ENCODE measurements around the gene EAF1. TPM values are rescaled to one million over a fixed set of nuclear protein-coding genes. Genes with fewer than 3 reads are reported as not detected.

EAF1 gene
- total and polyA plus RNA-seq, 8 donors, result 17.4 to 23.0 (median 19.9) TPM

DNA sequence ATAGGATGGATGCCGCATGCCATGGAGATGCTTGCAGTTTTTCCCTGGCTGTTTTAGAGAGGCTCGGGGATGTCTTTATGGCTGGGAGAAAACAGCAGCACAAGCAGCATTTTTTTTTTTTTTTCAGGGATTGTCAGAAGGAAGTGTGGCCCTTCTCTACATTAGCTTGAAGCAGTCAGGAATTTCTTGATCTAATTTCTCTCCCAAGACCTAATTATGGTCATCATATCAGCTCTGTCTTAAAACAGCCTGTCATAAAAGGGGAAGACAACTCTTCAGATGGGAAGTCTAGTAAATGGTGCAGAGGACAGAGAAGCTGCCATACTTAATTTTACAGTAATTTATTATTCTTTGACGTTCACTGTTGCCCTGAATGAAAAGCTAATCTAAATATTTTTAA is 44.5 kb downstream of the EAF1 start:
- no peaks in the 10 kb centered on the region for H3K27me3 ChIP-seq
- no peak for TF ChIP-seq CTCF (IDR thresholded peaks at IDR 0.05)
- H3K4me1 ChIP-seq, result no peaks in the 10 kb centered on the region
- no peaks in the 10 kb centered on the region for H3K36me3 ChIP-seq
- H3K9me3 ChIP-seq, result no peaks in the 10 kb centered on the region
- DNase-seq, result no peak
- no peak overlapping the region for H3K4me3 ChIP-seq
- no peak overlapping the region for H3K27ac ChIP-seq
- no peak for ATAC-seq
- intact Hi-C loops (cut with DNase I), result no loop called here

DNA sequence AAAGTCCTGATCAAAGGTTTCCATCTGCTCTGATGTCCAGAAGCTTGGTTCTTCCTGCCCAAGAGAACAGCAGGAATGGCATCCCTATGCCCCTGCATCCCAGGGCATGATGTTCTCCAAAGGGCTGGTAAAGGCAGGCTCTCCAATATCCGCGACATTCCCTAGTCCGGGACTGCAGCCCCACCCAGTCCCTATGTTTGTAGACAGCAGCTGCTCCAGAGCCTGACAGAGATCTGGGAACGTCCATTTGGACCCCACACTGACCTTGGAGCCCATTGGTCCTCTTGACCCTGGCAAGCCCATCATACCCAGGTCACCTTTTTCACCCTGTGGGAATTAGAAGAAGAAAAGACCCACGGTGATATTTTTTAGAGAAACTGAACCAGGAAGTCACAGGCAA is 47.8 kb downstream of the EAF1 start:
- no peak for DNase-seq
- H3K36me3 ChIP-seq, result no peaks in the 10 kb centered on the region
- peaks cover 0 to 4% of the 10 kb centered on the region in 2 donors for H3K4me1 ChIP-seq
- no peak for TF ChIP-seq CTCF (IDR thresholded peaks at IDR 0.05)
- no peaks in the 10 kb centered on the region for H3K9me3 ChIP-seq
- no peak for ATAC-seq
- no peak overlapping the region for H3K4me3 ChIP-seq
- no peaks in the 10 kb centered on the region for H3K27me3 ChIP-seq
- intact Hi-C loops (cut with DNase I), result no loop called here
- no peak overlapping the region for H3K27ac ChIP-seq

DNA sequence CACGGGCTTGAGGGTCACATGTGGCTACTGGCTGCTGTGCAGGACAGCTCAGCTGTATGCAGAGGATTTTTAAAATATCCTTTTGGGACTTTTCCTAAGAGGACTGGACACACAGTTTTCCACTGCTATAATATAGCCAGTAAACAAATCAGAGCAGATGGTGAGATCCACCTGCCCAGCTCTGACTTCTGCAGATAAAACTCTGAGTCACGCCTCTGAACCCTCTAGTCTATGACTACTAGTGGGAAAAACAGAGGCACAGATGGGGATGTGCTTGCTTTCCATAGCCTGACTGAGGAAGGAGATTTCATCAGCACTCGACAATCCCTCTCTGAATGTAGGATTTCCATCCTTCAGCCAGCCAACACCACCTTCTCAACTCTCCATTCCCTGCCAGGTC is 49.0 kb downstream of the EAF1 start:
- Histone ChIP-seq H3K36me3 (no peaks in the 10 kb centered on the region), H3K4me1 (peaks cover 0 to 4% of the 10 kb centered on the region in 2 donors), H3K4me3 (no peak overlapping the region), H3K27me3 (no peaks in the 10 kb centered on the region), H3K27ac (no peak overlapping the region), H3K9me3 (peaks cover 0 to 2% of the 10 kb centered on the region in 2 donors)
- intact Hi-C loops (cut with DNase I), result no loop called here
- ATAC-seq, result no peak
- no peak for DNase-seq
- TF ChIP-seq CTCF (IDR thresholded peaks at IDR 0.05), result no peak

DNA sequence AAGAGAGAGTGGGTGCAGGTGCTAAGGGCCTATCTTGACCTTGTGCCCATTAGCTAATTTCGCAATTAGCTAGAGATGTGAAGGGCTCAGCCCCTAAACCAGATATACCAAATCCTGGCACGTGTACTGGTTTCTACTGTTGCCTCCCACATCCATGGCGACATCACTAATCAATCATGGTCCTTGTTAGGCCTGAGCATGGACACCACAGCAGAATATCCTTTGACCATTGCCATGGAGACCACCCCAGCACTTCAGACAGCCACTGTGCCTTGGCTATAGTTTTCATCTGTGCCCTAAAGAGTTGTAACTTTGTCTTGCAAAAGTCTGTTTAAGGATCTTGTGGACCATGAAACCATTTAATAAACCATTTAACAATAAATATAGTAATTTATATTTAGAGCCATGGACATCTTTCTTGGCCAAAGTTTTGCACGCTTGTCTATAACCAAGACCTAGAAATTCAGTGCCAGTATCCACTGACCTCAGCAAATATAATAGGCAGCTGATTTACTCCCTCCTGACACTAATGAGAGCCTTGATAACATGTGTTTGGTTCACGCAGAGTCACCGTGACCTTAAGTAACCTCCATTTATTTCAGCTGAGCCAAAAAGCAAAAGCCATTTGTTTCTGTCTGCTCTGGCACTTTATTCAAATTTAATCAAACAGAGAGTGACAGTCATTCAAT is 50.7 kb downstream of the EAF1 start:
- peaks cover 0 to 4% of the 10 kb centered on the region in 2 donors for H3K4me1 ChIP-seq
- H3K27ac ChIP-seq, result no peak overlapping the region
- no peak for ATAC-seq
- intact Hi-C loops (cut with DNase I), result no loop called here
- no peaks in the 10 kb centered on the region for H3K27me3 ChIP-seq
- TF ChIP-seq CTCF (IDR thresholded peaks at IDR 0.05), result no peak
- no peaks in the 10 kb centered on the region for H3K36me3 ChIP-seq
- DNase-seq, result no peak
- H3K4me3 ChIP-seq, result no peak overlapping the region
- H3K9me3 ChIP-seq, result peaks cover 0 to 2% of the 10 kb centered on the region in 2 donors

DNA sequence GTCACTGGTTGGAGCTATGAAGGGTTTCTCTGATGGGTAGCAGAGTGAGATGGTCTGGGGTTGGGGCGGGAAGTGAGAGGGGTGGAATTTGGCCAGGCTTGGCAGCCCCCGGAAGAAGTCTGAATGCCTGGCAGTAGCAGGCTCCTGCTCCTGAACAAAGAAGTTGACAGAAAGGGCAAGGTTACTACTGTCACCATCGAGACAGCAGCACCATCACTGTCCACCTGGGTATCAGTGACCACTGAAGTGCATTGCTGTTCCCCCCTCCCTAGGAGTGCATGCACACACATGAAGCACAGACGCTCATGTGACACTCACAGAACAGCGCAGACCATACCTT is 51.2 kb downstream of the EAF1 start:
- intact Hi-C loops (cut with DNase I), result no loop called here

More for the DNA sequence above, 51.2 kb downstream of the EAF1 start:
- Histone ChIP-seq H3K9me3 (peaks cover 0 to 2% of the 10 kb centered on the region in 2 donors), H3K27me3 (no peaks in the 10 kb centered on the region), H3K27ac (no peak overlapping the region), H3K4me1 (peaks cover 0 to 4% of the 10 kb centered on the region in 2 donors), H3K36me3 (no peaks in the 10 kb centered on the region), H3K4me3 (no peak overlapping the region)
- ATAC-seq, result no peak
- TF ChIP-seq CTCF (IDR thresholded peaks at IDR 0.05), result no peak
- DNase-seq, result no peak

All from left lung (tissue), 10 donors.